VCaP (cell line): Measurements from ENCODE around the gene SIN3A.
A peak's percentile ranks its signal among the peaks of the same experiment; 100 is the strongest.
"Not testable (repeated sequence)": the region's sequence is repeated elsewhere in the genome, so short reads cannot be mapped to it uniquely, and the experiment has no call there.

ENCODE experiments used
- H3K27ac ChIP-seq: fragments of 450-650 bp; 2 replicates; pipeline ENCODE4 v1.5.1; 2017
- CTCF ChIP-seq: fragments of 450-650 bp; conservative IDR thresholded peaks from 2 replicates; pipeline ENCODE4 v1.5.1; 2017; ENCODE audit warnings: mild to moderate bottlenecking, moderate library complexity

SIN3A gene

DNA sequence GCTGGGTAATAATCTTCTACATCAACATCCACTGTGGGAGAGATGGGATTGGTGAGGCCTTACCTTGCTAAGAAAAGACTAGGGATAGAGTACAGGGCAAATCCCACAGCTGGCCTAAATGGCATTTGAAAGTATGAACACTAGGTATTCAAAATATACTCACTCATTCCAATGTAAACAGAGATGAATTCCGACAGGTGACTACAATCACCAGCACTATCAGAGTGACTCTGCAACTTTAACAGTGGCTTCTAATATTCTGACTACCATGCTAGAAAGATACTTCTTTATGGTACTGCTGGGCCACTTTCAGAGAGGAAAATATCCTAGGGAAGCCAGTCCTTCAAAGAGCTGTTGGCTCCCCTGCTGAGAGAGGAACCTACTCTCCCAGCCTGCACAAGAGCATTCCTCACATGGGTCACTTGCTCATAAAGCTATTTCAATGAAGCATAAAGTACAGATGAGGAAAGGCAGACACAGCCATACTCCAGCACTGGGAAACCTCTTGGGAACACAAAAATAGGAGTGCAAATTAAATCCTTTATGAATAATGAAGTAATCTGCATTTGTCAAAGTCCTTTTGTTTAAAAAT lies 61.6 kb downstream of the SIN3A start:
- TF ChIP-seq CTCF, result no peak
- H3K27ac ChIP-seq, result no peak overlapping the region

DNA sequence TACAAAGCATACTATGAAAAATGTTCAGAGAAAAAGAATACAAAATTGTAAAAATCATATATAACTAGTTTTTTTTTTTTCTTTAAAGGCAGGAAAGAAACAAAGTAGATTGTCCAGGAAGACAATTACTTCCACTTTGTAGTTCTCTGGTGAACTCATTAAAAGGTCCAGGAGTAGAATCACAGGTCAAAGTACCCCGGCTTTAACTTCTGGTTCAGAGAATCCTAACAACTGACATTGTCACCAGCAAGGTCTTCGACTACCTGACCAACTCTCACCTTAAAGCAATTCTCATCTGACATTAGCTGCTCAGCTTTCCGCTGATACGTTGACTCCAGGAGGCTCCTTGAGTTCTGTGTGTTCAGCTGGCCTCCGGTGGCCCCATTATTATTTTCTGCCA lies 67.5 kb downstream of the SIN3A start:
- H3K27ac ChIP-seq, result not testable (repeated sequence)

- no peak for TF ChIP-seq CTCF
- no peak overlapping the region for H3K27ac ChIP-seq
Observed at GRCh38 chr15:75380773-75381172, 70.7 kb downstream of the SIN3A start.

GRCh38 chr15:75371901-75372688 lies 79.4 kb downstream of the SIN3A start:
- no peak overlapping the region for H3K27ac ChIP-seq
- no peak for TF ChIP-seq CTCF

DNA sequence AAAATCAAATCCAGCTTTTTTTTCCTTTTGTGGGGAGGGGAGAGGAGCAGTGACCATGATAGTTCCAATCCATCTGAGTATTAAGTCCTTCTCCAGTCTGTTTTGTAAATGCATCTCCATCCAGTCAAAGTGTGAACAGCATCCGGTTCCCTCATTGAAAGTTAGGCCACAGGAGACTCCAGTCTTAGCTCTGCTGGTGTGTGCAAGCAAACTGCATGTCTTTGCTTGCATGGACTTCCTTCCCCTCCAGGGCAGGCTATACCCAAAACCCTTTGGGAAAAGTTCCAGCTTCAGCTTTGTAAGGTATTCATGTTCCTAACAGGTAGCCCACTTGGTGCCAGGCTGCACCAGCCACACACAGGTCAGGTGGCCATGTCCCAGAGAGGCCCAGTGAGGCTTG lies 80.0 kb downstream of the SIN3A start:
- TF ChIP-seq CTCF, result no peak
- H3K27ac ChIP-seq, result no peak overlapping the region

GRCh38 chr15:75369897-75370581 lies 81.5 kb downstream of the SIN3A start:
- peak overlapping the region; percentile 99 for H3K27ac ChIP-seq

GRCh38 chr15:75368689-75369239 lies 82.7 kb downstream of the SIN3A start:
- peak overlapping the region; percentile 99 for H3K27ac ChIP-seq
- no peak for TF ChIP-seq CTCF

More at GRCh38 chr15:75369897-75370581, 81.5 kb downstream of the SIN3A start:
- no peak for TF ChIP-seq CTCF
